ENCODE data around the gene APOC1. TPM values are rescaled to one million over a fixed set of nuclear protein-coding genes. Genes with fewer than 3 reads are reported as not detected.

APOC1 gene
- total RNA-seq, 1 experiment from 2014 or later, result not detected

- Histone ChIP-seq H2AFZ (ENCODE audit: low read length) (no peak overlapping the region), H3K79me2 (ENCODE audit: low read length) (peaks cover 37% of the 10 kb centered on the region), H3K27me3 (ENCODE audit: low read length) (no peaks in the 10 kb centered on the region), H3K9me3 (ENCODE audit: low read length) (no peaks in the 10 kb centered on the region), H3K4me3 (ENCODE audit: low read length) (no peak overlapping the region), H3K36me3 (ENCODE audit: insufficient read depth, low read length) (peaks cover 31% of the 10 kb centered on the region), H3K9me2 (replicated peaks; ENCODE audit: insufficient read depth, low read length) (no peaks in the 10 kb centered on the region), H3K4me2 (ENCODE audit: low read depth, low read length, poor library complexity, severe bottlenecking) (no peak overlapping the region), H3K27ac (ENCODE audit: low read length) (no peak overlapping the region), H3K9ac (ENCODE audit: low read length) (0 out of 2 replicates have a peak overlapping the region, but pooled peaks have one; percentile 78), H3K4me1 (ENCODE audit: low read length) (peaks cover 18% of the 10 kb centered on the region), H4K20me1 (ENCODE audit: insufficient read depth, low read depth, low read length) (peaks cover 25% of the 10 kb centered on the region)
- no peak for DNase-seq
These were observed 20.9 kb upstream of the APOC1 start for GRCh38 chr19:44893332-44894051.

GRCh38 chr19:44894052-44894400 is 20.4 kb upstream of the APOC1 start:
- no peak for DNase-seq
- no peaks in the 10 kb centered on the region for H3K9me2 ChIP-seq (replicated peaks; ENCODE audit: insufficient read depth, low read length)
- H3K36me3 ChIP-seq (ENCODE audit: insufficient read depth, low read length), result peaks cover 31% of the 10 kb centered on the region
- H3K9ac ChIP-seq (ENCODE audit: low read length), result no peak overlapping the region
- no peaks in the 10 kb centered on the region for H3K27me3 ChIP-seq (ENCODE audit: low read length)
- peaks cover 18% of the 10 kb centered on the region for H3K4me1 ChIP-seq (ENCODE audit: low read length)
- peaks cover 37% of the 10 kb centered on the region for H3K79me2 ChIP-seq (ENCODE audit: low read length)
- H4K20me1 ChIP-seq (ENCODE audit: insufficient read depth, low read depth, low read length), result peaks cover 25% of the 10 kb centered on the region
- H3K4me2 ChIP-seq (ENCODE audit: low read depth, low read length, poor library complexity, severe bottlenecking), result no peak overlapping the region
- no peak overlapping the region for H3K27ac ChIP-seq (ENCODE audit: low read length)
- H3K9me3 ChIP-seq (ENCODE audit: low read length), result no peaks in the 10 kb centered on the region
- H3K4me3 ChIP-seq (ENCODE audit: low read length), result no peak overlapping the region
- H2AFZ ChIP-seq (ENCODE audit: low read length), result no peak overlapping the region

- Histone ChIP-seq H3K4me2 (ENCODE audit: low read depth, low read length, poor library complexity, severe bottlenecking) (no peak overlapping the region), H2AFZ (ENCODE audit: low read length) (no peak overlapping the region), H3K4me1 (ENCODE audit: low read length) (peaks cover 14% of the 10 kb centered on the region), H4K20me1 (ENCODE audit: insufficient read depth, low read depth, low read length) (peaks cover 26% of the 10 kb centered on the region), H3K27ac (ENCODE audit: low read length) (no peak overlapping the region), H3K9ac (ENCODE audit: low read length) (no peak overlapping the region), H3K36me3 (ENCODE audit: insufficient read depth, low read length) (peaks cover 31% of the 10 kb centered on the region), H3K27me3 (ENCODE audit: low read length) (no peaks in the 10 kb centered on the region), H3K9me2 (replicated peaks; ENCODE audit: insufficient read depth, low read length) (no peaks in the 10 kb centered on the region), H3K79me2 (ENCODE audit: low read length) (peaks cover 37% of the 10 kb centered on the region), H3K9me3 (ENCODE audit: low read length) (no peaks in the 10 kb centered on the region), H3K4me3 (ENCODE audit: low read length) (no peak overlapping the region)
- no peak for DNase-seq
These were observed 19.5 kb upstream of the APOC1 start for GRCh38 chr19:44894946-44895345.

- H3K4me2 ChIP-seq (ENCODE audit: low read depth, low read length, poor library complexity, severe bottlenecking), result no peak overlapping the region
- no peaks in the 10 kb centered on the region for H3K9me2 ChIP-seq (replicated peaks; ENCODE audit: insufficient read depth, low read length)
- H3K27me3 ChIP-seq (ENCODE audit: low read length), result no peaks in the 10 kb centered on the region
- peaks cover 2% of the 10 kb centered on the region for H3K4me1 ChIP-seq (ENCODE audit: low read length)
- H3K9me3 ChIP-seq (ENCODE audit: low read length), result no peaks in the 10 kb centered on the region
- no peak overlapping the region for H2AFZ ChIP-seq (ENCODE audit: low read length)
- H3K79me2 ChIP-seq (ENCODE audit: low read length), result peaks cover 19% of the 10 kb centered on the region
- peaks cover 33% of the 10 kb centered on the region for H3K36me3 ChIP-seq (ENCODE audit: insufficient read depth, low read length)
- H3K9ac ChIP-seq (ENCODE audit: low read length), result no peak overlapping the region
- H3K4me3 ChIP-seq (ENCODE audit: low read length), result no peak overlapping the region
- DNase-seq, result no peak
- peaks cover 17% of the 10 kb centered on the region for H4K20me1 ChIP-seq (ENCODE audit: insufficient read depth, low read depth, low read length)
- H3K27ac ChIP-seq (ENCODE audit: low read length), result no peak overlapping the region
These were observed 16.6 kb upstream of the APOC1 start for GRCh38 chr19:44897835-44898234.

GRCh38 chr19:44900328-44901244 is 13.8 kb upstream of the APOC1 start:
- Histone ChIP-seq H3K9me2 (replicated peaks; ENCODE audit: insufficient read depth, low read length) (no peaks in the 10 kb centered on the region), H3K27ac (ENCODE audit: low read length) (no peak overlapping the region), H3K27me3 (ENCODE audit: low read length) (no peaks in the 10 kb centered on the region), H3K9ac (ENCODE audit: low read length) (no peak overlapping the region), H3K79me2 (ENCODE audit: low read length) (no peaks in the 10 kb centered on the region), H3K9me3 (ENCODE audit: low read length) (no peaks in the 10 kb centered on the region), H3K4me1 (ENCODE audit: low read length) (no peaks in the 10 kb centered on the region), H3K4me2 (ENCODE audit: low read depth, low read length, poor library complexity, severe bottlenecking) (no peak overlapping the region), H3K4me3 (ENCODE audit: low read length) (no peak overlapping the region), H3K36me3 (ENCODE audit: insufficient read depth, low read length) (peaks cover 20% of the 10 kb centered on the region), H2AFZ (ENCODE audit: low read length) (no peak overlapping the region), H4K20me1 (ENCODE audit: insufficient read depth, low read depth, low read length) (peaks cover 12% of the 10 kb centered on the region)
- no peak for DNase-seq

GRCh38 chr19:44903216-44903601 is 11.2 kb upstream of the APOC1 start:
- no peaks in the 10 kb centered on the region for H3K27me3 ChIP-seq (ENCODE audit: low read length)
- peaks cover 4% of the 10 kb centered on the region; the same call in 1 of the 2 replicates for H4K20me1 ChIP-seq (ENCODE audit: insufficient read depth, low read depth, low read length)
- no peak overlapping the region for H3K4me3 ChIP-seq (ENCODE audit: low read length)
- no peak overlapping the region for H3K9ac ChIP-seq (ENCODE audit: low read length)
- H3K4me2 ChIP-seq (ENCODE audit: low read depth, low read length, poor library complexity, severe bottlenecking), result no peak overlapping the region
- H3K4me1 ChIP-seq (ENCODE audit: low read length), result peaks cover 4% of the 10 kb centered on the region; the same call in 1 of the 2 replicates
- no peaks in the 10 kb centered on the region for H3K9me2 ChIP-seq (replicated peaks; ENCODE audit: insufficient read depth, low read length)
- H3K79me2 ChIP-seq (ENCODE audit: low read length), result no peaks in the 10 kb centered on the region
- peaks cover 6% of the 10 kb centered on the region; the same call in 1 of the 2 replicates for H3K36me3 ChIP-seq (ENCODE audit: insufficient read depth, low read length)
- H2AFZ ChIP-seq (ENCODE audit: low read length), result no peak overlapping the region
- no peak for DNase-seq
- H3K27ac ChIP-seq (ENCODE audit: low read length), result no peak overlapping the region
- no peaks in the 10 kb centered on the region for H3K9me3 ChIP-seq (ENCODE audit: low read length)

- H3K9me3 ChIP-seq (ENCODE audit: low read length), result no peaks in the 10 kb centered on the region
- H2AFZ ChIP-seq (ENCODE audit: low read length), result no peak overlapping the region
- H3K27me3 ChIP-seq (ENCODE audit: low read length), result no peaks in the 10 kb centered on the region
- peak; percentile 89 for DNase-seq
- no peak overlapping the region for H3K27ac ChIP-seq (ENCODE audit: low read length)
- peaks cover 4% of the 10 kb centered on the region; the same call in 1 of the 2 replicates for H3K4me1 ChIP-seq (ENCODE audit: low read length)
- H3K36me3 ChIP-seq (ENCODE audit: insufficient read depth, low read length), result peaks cover 6% of the 10 kb centered on the region; the same call in 1 of the 2 replicates
- no peaks in the 10 kb centered on the region for H3K79me2 ChIP-seq (ENCODE audit: low read length)
- H3K9me2 ChIP-seq (replicated peaks; ENCODE audit: insufficient read depth, low read length), result no peaks in the 10 kb centered on the region
- H4K20me1 ChIP-seq (ENCODE audit: insufficient read depth, low read depth, low read length), result peaks cover 4% of the 10 kb centered on the region; the same call in 1 of the 2 replicates
- no peak overlapping the region for H3K9ac ChIP-seq (ENCODE audit: low read length)
- no peak overlapping the region for H3K4me2 ChIP-seq (ENCODE audit: low read depth, low read length, poor library complexity, severe bottlenecking)
- H3K4me3 ChIP-seq (ENCODE audit: low read length), result no peak overlapping the region
These were observed 10.6 kb upstream of the APOC1 start for GRCh38 chr19:44903602-44904425.
